Dedifferentiated amniotic fluid mesenchymal stem cell (primary cell): Measurements from ENCODE around the gene ANP32B.
"Not testable (repeated sequence)": the region's sequence is repeated elsewhere in the genome, so short reads cannot be mapped to it uniquely, and the experiment has no call there.

Experiments
- DNase-seq: peaks from one replicate; pipeline ENCODE4 v3.0.0-alpha.2; 2016; ENCODE audit errors: extremely low spot score

The ANP32B gene

GRCh38 chr9:97992219-97992618 is 9.1 kb downstream of the ANP32B start:
- DNase-seq = no peak

GRCh38 chr9:97993000-97993399 is 9.9 kb downstream of the ANP32B start:
- DNase-seq = no peak

- DNase-seq = no peak
Observed at GRCh38 chr9:97994703-97995102, 11.6 kb downstream of the ANP32B start.

GRCh38 chr9:97996676-97997075 is 13.5 kb downstream of the ANP32B start:
- not testable (repeated sequence) for DNase-seq

- no peak for DNase-seq
Observed at GRCh38 chr9:97997330-97998276, 14.5 kb downstream of the ANP32B start.

- no peak for DNase-seq
Observed at GRCh38 chr9:98002808-98003207, 19.7 kb downstream of the ANP32B start.

- DNase-seq = no peak
Observed at GRCh38 chr9:98006127-98006796, 23.1 kb downstream of the ANP32B start.

GRCh38 chr9:98007251-98007928 is 24.2 kb downstream of the ANP32B start:
- no peak for DNase-seq

- no peak for DNase-seq
Observed at GRCh38 chr9:98008764-98009163, 25.6 kb downstream of the ANP32B start.

- DNase-seq = no peak
Observed at GRCh38 chr9:98009437-98009836, 26.3 kb downstream of the ANP32B start.

- DNase-seq = no peak
Observed at GRCh38 chr9:98009936-98010335, 26.8 kb downstream of the ANP32B start.

- no peak for DNase-seq
Observed at GRCh38 chr9:98010445-98010844, 27.3 kb downstream of the ANP32B start.

GRCh38 chr9:98011122-98011521 is 28.0 kb downstream of the ANP32B start:
- DNase-seq = no peak

- DNase-seq = no peak
Observed at GRCh38 chr9:98016137-98016680, 33.1 kb downstream of the ANP32B start.

GRCh38 chr9:98017306-98017705 is 34.2 kb downstream of the ANP32B start:
- no peak for DNase-seq

- no peak for DNase-seq
Observed at GRCh38 chr9:98018347-98018746, 35.2 kb downstream of the ANP32B start.

GRCh38 chr9:98019098-98019497 is 36.0 kb downstream of the ANP32B start:
- DNase-seq = no peak

- DNase-seq = not testable (repeated sequence)
Observed at GRCh38 chr9:98019869-98020268, 36.7 kb downstream of the ANP32B start.

GRCh38 chr9:98020476-98021145 is 37.5 kb downstream of the ANP32B start:
- DNase-seq = no peak

GRCh38 chr9:98021306-98022040 is 38.3 kb downstream of the ANP32B start:
- DNase-seq = no peak

- DNase-seq = no peak
Observed at GRCh38 chr9:98022447-98022846, 39.3 kb downstream of the ANP32B start.
